DMS53 treated with DMSO at 0.1 percent for 48 hours (cell line): ENCODE data around the gene CRTAC1.
A peak's percentile ranks its signal among the peaks of the same experiment; 100 is the strongest.

Experiments
- DNase-seq: peaks from one replicate; lab custom pipeline; 2025; ENCODE audit not compliant: unreplicated experiment; lab: John Stamatoyannopoulos, UW

CRTAC1 gene

GRCh38 chr10:98030991-98031431 lies 590 bp upstream of the CRTAC1 start:
- no peak for DNase-seq

GRCh38 chr10:98029149-98030092 lies 1.0 kb downstream of the CRTAC1 start:
- DNase-seq = peak; percentile 25

- DNase-seq = peak; percentile 91
Observed at GRCh38 chr10:98028168-98028770, 2.2 kb downstream of the CRTAC1 start.

GRCh38 chr10:98023024-98023423 lies 7.4 kb downstream of the CRTAC1 start:
- no peak for DNase-seq

GRCh38 chr10:98020784-98021183 lies 9.6 kb downstream of the CRTAC1 start:
- no peak for DNase-seq

- no peak for DNase-seq
Observed at GRCh38 chr10:98020254-98020653, 10.2 kb downstream of the CRTAC1 start.

- no peak for DNase-seq
Observed at GRCh38 chr10:98019784-98020183, 10.6 kb downstream of the CRTAC1 start.

GRCh38 chr10:98016772-98017475 lies 13.5 kb downstream of the CRTAC1 start:
- DNase-seq = no peak

- no peak for DNase-seq
Observed at GRCh38 chr10:98013776-98014175, 16.6 kb downstream of the CRTAC1 start.

- DNase-seq = no peak
Observed at GRCh38 chr10:98013122-98013521, 17.3 kb downstream of the CRTAC1 start.

GRCh38 chr10:98012644-98013043 lies 17.8 kb downstream of the CRTAC1 start:
- no peak for DNase-seq

- no peak for DNase-seq
Observed at GRCh38 chr10:98010939-98011685, 19.3 kb downstream of the CRTAC1 start.

- peak; percentile 33 for DNase-seq
Observed at GRCh38 chr10:98006266-98006665, 24.2 kb downstream of the CRTAC1 start.

GRCh38 chr10:98001736-98002135 lies 28.7 kb downstream of the CRTAC1 start:
- no peak for DNase-seq

- DNase-seq = no peak
Observed at GRCh38 chr10:98000346-98000745, 30.1 kb downstream of the CRTAC1 start.

GRCh38 chr10:97999923-98000248 lies 30.5 kb downstream of the CRTAC1 start:
- DNase-seq = no peak

- no peak for DNase-seq
Observed at GRCh38 chr10:97999066-97999922, 31.1 kb downstream of the CRTAC1 start.

GRCh38 chr10:97991871-97992270 lies 38.5 kb downstream of the CRTAC1 start:
- no peak for DNase-seq

- DNase-seq = no peak
Observed at GRCh38 chr10:97981816-97982215, 48.6 kb downstream of the CRTAC1 start.

GRCh38 chr10:97977673-97978072 lies 52.7 kb downstream of the CRTAC1 start:
- DNase-seq = no peak
